Suppressor macrophage treated with lipopolysaccharide for 4 hours (primary cell): ENCODE results near the gene CLIC1.
A peak's percentile ranks its signal among the peaks of the same experiment; 100 is the strongest.
"Not testable (repeated sequence)": the region's sequence is repeated elsewhere in the genome, so short reads cannot be mapped to it uniquely, and the experiment has no call there.

Experiments used
- DNase-seq: peaks from one replicate; pipeline ENCODE4 v3.0.0-alpha.2; 2020

The CLIC1 gene

DNA sequence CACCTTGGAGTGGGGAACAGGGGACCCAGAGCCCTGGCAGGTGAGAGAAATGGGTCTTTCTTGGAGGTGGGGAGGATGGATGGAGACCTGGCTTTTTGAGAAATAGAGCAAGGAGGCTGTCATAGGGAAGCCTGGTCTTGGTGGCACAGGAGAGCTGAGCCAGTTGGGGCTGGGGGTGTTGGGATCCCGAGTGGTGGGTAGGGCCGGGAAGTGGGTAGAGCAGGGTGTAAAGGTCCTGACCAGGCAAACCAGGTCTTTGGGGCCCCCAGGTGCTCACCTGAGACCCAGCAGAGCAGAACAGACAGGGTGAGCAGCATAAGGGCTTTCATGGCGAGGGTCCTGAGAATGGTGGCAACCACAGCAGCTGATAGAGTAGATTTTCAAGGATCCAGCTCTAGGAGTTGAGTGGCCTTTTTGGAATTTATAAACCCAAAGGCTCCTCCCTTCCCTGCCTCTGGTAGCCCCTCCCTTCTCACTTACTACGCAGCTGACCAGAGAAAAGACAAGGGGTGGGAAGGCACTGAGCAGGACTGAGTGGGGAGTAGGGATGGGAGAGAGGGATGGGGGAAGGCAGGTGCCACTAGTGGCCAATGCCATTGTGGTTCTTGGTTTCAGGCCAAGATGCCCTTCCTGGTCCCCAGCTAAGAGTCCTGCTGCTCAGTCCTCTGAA is 14.8 kb downstream of the CLIC1 start, which contains the start of gene LY6G6C:
Gene LY6G6C (minus strand): TSS at position 396 of the 670 bp plus-strand sequence. CDS start 67 bp downstream, at position 329.
- DNase-seq, result no peak

DNA sequence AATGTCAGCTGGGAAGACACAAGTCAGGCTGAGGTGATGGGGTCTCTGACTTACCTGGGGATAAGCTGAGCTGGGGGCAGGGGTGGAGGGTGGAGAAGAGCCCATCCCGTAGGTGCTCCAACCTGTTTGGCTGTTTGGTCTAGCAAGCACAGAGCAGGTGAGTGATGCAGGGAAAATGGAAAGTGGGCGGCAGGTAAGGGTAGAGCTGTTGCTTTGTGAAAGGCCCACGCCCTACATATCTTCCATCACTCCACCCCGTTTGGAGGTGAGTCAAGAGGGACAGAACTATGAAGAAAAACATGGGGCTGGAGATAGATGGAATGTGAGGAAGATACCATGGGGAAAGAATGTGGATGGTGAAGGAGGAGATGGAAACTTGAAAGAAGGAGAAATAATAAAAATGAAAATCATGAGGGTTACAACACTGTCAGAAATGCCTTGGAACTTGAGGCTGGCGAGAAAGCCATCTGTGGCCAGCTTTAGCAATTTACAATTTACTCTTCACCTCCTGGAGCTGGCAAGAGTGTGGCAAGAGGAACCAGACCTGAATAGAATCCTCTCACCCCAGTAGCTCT is 16.0 kb downstream of the CLIC1 start:
- DNase-seq, result no peak

DNA sequence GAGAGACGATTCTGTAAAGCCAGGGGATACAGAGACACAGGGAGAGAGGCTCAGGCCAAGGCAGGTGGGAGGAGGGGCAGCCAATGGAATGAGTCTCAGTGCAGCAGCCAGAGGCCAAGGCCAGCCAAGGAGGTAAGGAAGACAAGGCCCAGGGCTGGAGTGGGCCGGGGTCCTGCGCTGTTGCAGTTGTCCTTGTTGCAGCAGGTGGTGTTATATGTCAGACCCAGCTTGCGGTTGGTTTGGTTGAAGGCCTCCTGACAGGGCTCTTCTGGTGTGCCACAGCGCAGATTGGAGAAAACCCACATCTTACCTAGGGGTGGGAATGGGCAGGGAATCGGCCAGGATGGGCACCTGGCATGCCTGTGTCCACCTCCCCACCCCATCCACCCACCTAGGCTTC is 17.3 kb downstream of the CLIC1 start:
- no peak for DNase-seq

DNA sequence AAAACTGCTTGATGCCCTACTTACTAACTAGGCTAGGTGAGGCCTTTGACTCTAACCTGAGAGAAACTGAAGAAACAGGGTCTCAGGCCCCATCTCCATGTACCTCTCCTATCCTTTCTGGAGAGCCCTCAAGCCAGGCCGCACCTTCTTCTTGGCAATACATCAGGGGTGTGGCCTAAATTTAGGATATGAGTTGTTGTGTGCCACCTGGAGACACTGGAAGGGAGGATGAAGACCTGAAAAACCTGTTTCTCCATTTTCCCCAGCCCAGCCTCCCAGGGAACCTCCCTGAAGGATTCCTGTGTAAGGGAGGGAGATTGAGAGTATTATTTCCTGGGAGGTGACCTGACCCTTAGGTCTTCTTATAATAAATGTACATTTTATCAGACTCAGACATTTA is 18.1 kb downstream of the CLIC1 start:
- DNase-seq, result no peak

DNA sequence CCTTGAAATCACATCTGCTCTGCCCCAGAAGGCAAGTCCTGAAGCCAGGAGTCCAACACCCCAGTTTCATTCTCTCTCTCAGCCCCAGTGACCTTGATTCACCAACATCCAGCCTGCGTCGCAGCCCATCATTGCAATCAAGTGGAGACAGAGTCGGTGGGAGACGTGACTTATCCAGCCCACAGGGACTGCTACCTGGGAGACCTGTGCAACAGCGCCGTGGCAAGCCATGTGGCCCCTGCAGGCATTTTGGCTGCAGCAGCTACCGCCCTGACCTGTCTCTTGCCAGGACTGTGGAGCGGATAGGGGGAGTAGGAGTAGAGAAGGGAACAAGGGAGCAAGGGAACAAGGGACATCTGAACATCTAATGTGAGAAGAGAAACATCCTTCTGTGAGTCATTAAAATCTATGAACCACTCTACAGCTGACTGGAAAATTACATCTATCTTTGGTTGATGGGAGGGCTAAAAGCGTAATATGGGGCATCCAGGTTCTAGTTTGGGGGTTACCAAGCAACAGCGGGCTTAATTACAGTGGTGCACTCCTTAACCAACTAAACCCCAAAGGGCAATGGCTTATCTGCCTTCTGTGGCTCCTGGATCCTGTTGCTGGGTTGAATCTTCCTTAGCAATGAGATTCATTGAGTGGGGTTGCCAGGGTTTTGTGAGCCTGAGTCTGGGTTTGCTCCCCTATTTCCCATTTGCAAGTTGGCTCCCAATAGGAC is 18.7 kb downstream of the CLIC1 start:
- no peak for DNase-seq

DNA sequence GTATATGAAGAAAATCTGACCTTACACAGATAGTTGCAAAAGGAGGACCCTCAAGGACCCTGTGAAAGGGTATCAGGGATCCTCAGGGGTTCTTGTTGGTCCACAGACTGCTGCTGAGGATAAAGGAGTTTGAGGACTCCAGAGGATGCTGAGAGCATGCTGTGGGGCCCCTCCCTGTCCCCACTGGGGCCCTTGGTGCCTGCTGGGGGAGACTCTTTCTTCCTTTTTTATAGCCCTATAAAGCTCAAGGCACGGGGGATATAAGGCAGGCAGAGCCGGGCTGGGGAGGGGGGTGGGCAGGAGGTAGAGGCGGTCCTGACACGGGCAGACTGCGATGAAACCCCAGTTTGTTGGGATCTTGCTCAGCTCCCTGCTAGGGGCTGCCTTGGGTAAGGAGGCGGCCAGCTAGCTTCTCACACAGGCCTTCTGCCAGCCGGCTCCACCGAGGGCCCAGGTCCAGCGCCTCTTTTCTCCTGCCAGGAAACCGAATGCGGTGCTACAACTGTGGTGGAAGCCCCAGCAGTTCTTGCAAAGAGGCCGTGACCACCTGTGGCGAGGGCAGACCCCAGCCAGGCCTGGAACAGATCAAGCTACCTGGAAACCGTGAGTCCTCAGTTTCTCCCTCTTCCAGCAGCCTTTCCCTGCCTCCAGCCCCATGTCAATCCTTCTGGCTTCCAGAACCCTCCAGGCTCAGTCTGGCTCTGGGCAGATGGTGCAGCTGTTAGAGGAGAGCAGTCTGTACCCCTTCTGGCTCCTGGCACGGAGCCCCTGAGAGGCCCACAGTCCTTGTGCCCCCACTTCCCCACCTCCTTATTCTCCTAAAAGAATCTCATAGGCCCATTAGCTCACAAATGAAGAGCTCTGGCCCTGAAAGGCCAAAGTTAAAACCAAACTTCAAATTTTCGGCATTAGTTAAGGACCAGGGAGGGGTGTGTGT is 21.0 kb downstream of the CLIC1 start, which contains the start of gene LY6G6D:
Gene LY6G6D (plus strand): TSS at position 327 of the 937 bp plus-strand sequence. CDS start 8 bp downstream, at position 335.
- no peak for DNase-seq

DNA sequence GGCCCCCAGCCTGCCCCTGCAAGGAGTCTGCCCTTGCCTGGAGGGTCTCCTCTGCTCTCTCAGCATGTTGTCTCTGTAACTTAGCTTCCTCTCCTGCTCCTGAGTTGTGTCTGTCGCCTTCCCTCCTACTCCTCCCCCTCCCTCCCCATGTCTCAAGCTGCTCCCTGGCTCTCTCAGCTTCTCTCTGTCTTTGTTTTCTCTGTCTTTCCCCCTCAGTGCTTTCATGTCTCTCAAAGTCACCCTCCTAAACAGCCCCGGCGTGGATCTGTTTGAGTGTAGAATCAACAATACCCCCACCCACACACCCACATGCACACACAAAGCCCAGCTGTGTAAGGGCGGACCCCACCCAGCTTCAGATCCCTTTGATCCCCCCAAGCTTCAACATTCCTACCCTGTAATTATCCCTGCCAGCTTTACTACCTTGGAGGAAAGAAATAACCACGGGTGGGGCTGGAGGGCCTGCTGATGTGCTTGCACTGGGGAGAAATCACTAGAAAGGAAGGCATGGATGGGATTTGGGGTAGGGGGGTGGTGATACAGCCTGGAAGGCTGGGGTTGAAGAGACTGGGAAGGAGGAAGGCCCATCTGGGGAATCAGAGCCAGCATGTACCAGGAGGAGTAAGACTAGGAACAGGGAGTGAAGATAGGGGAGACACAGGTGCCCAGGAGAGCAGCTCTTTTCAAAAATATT is 22.2 kb downstream of the CLIC1 start:
- DNase-seq, result no peak

DNA sequence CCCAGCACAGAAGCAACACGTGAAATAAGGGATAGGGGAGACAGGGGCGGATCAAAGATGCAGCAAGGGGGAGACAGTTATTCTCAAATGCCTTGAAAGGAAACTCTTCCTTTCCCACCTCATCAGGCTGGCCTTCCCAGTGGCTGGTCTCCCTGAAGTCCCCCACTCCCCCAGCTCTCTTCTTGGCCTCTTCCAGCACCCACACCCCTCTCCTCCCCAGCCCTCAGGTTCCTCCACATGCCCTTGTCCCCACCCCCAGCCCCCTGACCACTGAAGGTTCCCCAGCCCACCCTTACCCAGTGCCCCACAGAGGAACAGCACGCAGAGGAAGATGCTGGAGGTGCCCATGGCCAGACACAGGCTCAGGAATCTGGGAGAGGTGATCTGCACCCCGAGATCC is 22.9 kb downstream of the CLIC1 start:
- DNase-seq, result no peak

DNA sequence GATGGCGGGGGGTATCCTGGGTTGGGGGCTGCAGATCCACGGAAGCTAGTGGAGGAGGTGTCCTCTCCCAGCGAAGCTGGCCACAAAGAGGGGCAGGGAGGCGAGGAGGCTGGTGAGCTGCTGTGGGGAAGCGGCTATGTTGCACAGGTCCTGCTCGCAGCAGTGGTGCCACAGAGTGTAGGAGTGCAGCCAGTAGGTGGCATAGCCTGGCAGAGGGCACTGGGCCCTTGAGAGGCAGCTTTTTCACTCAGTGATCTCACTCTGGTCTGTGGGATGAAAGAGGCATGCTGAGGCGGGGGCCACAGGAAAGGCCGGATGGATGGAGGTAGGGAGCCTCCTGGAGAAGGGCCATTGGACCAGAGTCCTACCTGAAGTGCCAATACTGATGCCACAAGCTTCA is 24.0 kb downstream of the CLIC1 start:
- no peak for DNase-seq

DNA sequence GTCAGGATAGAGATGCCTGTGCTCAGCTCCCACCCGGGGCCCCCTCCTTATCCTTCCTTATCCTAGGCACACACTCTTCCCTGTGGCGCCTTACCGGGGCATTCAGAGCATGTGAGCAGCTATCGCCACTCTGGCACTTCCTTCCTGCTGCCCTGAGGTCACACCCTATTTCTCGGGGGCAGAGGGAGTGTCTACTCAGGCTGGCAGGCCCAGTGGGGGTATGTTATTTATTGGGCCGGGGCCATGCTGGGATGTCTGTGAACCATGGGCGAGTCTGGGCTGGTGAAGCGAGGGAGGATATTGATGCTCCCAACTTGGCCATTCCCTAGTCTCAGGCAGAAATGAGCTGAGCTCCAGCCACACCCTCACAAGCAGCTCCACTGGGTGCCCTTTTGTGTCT is 25.1 kb downstream of the CLIC1 start:
- DNase-seq, result peak; percentile 31

DNA sequence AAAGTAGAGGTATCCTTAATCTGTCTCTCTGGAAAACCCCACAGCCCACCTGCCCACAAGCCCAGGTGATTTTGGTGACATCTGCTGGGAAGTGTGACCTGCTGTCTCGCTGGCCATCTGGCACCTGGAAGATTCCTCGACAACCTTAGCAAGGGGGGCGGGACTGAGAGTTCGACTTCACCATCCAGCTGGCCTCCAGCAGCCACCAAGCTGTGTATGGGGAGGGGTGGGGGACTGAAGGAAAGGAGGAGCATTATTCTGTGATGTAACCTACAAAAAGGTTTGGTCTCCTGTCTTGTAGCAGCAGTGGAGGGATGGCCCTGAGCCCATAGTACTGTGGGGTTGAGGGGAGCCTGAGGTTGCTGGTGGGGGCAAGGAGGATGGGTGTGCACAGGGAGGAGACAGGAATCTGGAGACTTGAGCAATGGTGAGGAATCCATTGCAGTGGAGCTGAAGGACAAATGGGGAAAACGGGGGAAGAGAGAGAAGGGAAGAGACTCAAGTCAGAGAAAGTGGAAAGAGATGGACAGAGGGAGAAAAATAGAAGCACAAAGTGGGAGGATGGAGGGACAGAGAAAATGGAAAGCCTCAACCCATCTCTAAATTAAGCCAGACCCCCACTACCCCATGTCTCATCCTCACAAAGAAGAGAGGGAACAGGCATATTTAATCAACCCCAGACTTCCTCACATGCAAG is 25.7 kb downstream of the CLIC1 start:
- no peak for DNase-seq

DNA sequence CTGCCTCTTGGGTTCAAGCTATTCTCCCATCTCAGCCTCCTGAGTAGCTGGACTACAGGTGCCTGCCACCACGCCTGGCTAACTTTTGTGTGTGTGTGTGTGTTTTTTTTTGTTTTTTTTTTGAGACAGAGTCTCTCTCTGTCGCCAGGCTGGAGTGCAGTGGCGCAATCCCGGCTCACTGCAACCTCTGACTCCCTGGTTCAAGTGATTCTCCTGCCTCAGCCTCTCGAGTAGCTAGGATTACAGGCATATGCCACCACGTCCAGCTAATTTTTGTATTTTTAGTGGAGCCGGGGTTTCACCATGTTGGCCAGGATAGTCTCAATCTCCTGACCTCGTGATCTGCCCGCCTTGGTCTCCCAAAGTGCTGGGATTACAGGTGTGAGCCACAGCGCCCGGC is 27.2 kb downstream of the CLIC1 start:
- not testable (repeated sequence) for DNase-seq

DNA sequence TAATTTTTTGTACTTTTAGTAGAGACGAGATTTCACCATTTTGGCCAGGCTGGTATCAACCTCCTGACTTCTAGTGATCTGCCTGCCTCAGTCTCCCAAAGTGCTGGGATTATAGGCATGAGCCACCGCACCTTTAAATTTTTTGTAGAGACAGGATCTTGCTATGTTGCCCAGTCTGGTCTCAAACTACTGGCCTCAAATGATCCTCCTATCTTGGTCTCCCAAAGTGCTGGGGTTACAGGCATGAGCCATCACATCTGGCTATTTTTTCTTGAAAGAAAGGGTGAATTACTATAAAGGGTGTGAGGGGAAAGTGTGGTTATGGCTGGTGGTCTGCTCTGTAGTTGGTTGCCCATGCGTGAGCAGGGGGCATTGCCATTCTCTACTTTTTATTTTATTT is 28.1 kb downstream of the CLIC1 start:
- DNase-seq, result no peak

DNA sequence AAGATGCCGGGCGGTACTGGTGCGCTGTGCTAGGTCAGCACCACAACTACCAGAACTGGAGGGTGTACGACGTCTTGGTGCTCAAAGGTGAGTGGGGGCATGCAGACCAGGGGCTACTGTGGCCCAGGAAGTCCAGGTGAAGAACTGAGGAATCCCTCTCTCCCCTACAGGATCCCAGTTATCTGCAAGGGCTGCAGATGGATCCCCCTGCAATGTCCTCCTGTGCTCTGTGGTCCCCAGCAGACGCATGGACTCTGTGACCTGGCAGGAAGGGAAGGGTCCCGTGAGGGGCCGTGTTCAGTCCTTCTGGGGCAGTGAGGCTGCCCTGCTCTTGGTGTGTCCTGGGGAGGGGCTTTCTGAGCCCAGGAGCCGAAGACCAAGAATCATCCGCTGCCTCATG is 28.6 kb downstream of the CLIC1 start:
- DNase-seq, result no peak

DNA sequence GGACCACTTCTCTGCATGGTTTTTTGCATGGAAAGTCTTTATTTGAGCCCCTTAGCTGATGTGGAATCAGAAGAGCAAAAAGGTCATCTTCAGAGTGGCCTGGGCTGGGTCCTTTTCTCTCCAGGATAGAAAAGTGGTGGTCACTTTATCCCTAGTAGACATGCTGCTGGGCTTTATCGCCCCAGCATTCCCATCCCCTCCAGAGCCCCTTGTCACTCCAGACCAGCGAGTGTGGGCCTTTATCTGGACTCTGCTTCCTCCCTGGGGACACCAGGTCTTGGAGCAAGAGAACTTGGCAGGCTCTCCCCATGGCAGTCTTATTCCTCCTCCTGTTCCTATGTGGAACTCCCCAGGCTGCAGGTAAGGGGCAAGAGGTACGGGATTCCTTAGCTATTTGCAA is 29.7 kb downstream of the CLIC1 start, which contains the start of gene LY6G6F:
Gene LY6G6F (plus strand): TSS at position 268 of the 400 bp plus-strand sequence. CDS start 41 bp downstream, at position 309.
- DNase-seq, result no peak

DNA sequence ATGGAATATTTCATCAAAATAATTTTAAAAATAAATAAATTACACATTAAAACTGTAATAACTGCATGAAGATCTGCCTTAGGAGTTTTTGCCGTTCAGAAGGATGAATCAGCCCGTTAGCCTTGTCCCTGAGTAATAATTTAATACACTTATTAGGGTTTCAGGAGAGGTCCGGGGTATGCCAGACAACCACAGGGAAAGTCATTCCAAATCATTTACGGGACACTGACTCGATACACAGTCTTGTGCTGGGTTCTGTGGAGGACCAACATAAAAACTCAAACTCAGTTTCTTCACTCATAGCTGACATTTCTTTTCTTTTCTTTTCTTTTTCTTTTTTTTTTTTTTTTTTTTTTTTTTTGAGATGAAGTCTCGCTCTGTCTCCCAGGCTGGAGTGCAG is 30.4 kb downstream of the CLIC1 start:
- no peak for DNase-seq

DNA sequence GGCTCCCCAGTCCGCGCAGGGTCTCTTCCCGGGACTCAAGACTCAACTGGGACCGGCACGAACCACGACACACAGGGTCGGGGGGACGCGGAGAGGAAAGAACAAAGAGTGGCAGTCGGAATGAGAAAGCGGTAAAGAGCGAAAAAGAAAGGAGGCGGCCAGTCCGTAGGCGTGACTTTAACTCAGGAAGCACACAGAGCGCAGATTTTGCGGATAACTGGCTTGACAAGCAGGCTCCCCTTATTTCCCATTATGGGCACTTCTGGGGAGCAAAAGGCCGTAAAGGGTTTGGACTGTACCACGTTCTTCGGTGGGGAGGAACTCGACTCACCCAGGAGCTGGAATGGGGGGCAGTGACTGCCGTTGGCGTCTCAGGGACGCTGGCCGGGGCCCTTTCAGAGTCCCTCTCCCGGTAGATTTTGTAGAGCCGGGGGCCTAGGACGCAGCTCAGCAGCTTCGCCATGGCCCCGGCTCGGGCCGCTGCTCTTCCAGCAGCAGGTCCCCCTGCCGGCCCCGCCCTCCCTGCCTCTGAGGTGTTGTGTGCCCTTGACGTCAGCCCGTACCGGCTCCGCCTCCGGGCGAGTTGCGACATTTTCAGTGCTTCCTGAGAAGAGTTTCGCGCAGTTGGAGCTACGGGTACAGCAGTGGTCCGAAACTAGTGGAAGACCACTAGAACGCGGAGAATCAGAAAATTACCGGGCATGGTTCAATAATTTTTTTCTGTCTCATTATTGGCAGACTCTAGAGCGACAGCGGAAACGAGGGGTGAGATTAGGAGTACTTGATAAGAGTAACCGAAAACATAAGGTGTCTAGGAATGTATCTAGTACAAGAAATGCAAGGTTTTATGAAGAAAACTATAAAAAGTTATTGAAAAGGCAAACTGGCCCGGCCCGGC is 33.3 kb downstream of the CLIC1 start, which contains the start of gene ABHD16A:
Gene ABHD16A (minus strand): TSS at position 506 of the 898 bp plus-strand sequence. CDS start 43 bp downstream, at position 463.
- DNase-seq, result peak; percentile 99

DNA sequence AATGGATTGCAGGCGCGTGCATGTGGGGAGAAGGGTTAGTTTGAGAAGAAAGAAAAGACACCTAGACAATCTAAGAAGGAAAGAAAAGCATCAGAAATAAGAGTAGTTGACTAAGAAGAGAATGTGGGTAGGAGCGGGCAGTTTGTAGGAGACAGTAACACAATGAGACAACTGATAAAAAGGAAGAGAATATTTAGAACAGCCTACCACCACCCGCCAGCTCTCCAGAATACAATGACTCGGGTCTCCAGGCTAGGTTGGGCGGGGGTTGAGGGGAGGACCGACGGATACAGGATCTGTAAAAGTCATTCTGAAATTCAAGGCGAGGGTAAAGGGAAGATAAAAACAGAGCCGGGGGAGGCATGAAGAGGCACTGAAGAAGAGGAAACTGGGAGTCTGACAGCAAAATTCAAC is 33.9 kb downstream of the CLIC1 start:
- peak; percentile 47 for DNase-seq

DNA sequence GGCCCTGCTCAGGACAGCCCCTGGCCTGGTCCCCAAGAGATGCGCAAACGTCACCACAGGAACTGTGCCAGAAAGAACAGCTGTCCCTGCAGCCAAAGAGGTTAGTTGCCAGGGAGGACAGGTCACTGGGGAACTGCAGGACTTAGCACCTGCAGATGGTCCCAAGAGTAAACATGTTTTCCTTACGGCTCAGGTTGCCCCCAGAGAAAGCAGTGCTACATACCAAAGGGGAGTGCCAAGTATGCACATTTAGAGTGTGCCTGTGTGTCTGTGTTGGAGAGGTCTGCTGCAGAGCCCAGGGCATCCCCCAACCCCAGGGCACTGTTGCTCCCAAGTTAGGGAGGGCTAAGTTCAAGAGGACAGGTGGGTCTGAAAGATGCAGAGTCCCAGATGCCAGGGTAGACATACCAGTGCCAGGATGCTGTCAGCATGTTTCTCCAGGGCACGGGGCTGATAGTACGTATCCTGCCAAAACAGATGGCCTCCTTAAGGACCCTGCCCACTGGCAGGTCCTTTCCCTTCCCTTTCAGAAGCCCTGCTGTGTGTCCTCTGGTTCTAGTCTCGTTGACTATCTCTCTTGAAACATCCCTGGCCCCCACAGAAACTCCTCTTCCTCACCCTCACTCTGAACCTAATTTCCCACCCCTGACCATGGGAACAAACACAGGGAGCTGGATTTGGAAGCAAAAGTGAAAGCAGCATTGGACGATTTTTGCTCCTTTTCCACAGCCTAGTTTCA is 34.5 kb downstream of the CLIC1 start:
- peak; percentile 55 for DNase-seq
